ENCODE data around the gene MTCH1.

DNA sequence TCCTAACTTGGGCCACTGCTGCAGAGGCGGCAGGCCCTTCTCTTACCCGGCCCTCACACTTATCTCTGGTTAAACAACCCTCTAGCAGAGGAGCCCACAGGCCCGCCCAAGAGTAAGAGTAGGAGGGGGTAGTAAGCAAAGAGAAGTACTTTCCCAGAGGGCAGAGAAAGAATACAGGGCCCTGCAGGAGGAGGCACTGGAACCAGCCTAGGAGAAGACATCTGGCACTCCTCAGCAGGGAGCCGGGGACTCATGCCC, 10.1 kb downstream of the MTCH1 start:
- TF ChIP-seq POLR2A (IDR thresholded peaks at IDR 0.05), result no peak
- TF ChIP-seq, protein P1, sequence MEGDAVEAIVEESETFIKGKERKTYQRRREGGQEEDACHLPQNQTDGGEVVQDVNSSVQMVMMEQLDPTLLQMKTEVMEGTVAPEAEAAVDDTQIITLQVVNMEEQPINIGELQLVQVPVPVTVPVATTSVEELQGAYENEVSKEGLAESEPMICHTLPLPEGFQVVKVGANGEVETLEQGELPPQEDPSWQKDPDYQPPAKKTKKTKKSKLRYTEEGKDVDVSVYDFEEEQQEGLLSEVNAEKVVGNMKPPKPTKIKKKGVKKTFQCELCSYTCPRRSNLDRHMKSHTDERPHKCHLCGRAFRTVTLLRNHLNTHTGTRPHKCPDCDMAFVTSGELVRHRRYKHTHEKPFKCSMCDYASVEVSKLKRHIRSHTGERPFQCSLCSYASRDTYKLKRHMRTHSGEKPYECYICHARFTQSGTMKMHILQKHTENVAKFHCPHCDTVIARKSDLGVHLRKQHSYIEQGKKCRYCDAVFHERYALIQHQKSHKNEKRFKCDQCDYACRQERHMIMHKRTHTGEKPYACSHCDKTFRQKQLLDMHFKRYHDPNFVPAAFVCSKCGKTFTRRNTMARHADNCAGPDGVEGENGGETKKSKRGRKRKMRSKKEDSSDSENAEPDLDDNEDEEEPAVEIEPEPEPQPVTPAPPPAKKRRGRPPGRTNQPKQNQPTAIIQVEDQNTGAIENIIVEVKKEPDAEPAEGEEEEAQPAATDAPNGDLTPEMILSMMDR (IDR thresholded peaks at IDR 0.05), result no peak
